Neural cell (in vitro differentiated cells): ENCODE results near the gene ACOXL.

Experiments used
- EP300 ChIP-seq: fragments of 450-650 bp; conservative IDR thresholded peaks from 2 replicates; pipeline ENCODE4 v1.6.1; 2014; ENCODE audit warnings: antibody characterized with exemption, mild to moderate bottlenecking, moderate library complexity; ENCODE audit not compliant: poor library complexity, severe bottlenecking
- EZH2 ChIP-seq: fragments of 200-600, 300-800 bp; shearing (Covaris generic), sonication (generic); IDR thresholded peaks from 2 replicates; pipeline ENCODE4 v1.6.1; 2014; ENCODE audit warnings: antibody characterized with exemption, low read length, borderline replicate concordance, mild to moderate bottlenecking; ENCODE audit not compliant: insufficient read depth, poor library complexity, severe bottlenecking
- POLR2AphosphoS5 ChIP-seq: IDR thresholded peaks from 2 replicates; pipeline ENCODE4 v1.6.1; 2012
- RAD21 ChIP-seq: fragments of 450-650 bp; conservative IDR thresholded peaks from 2 replicates; pipeline ENCODE4 v1.6.1; 2014; ENCODE audit warnings: antibody characterized with exemption, mild to moderate bottlenecking, moderate library complexity
- REST ChIP-seq: IDR thresholded peaks from 2 replicates; pipeline ENCODE4 v1.6.1; 2012; ENCODE audit warnings: borderline replicate concordance
- SMC3 ChIP-seq: fragments of 450-650 bp; conservative IDR thresholded peaks from 2 replicates; pipeline ENCODE4 v1.6.1; 2014; ENCODE audit warnings: antibody characterized with exemption, mild to moderate bottlenecking, moderate library complexity; ENCODE audit not compliant: poor library complexity
- TF ChIP-seq, protein P1 (sequence below): fragments of 450-650 bp; IDR thresholded peaks from 2 replicates; pipeline ENCODE4 v1.5.1; 2014; ENCODE audit warnings: antibody characterized with exemption, mild to moderate bottlenecking, moderate library complexity; ENCODE audit not compliant: poor library complexity, severe bottlenecking

- TF ChIP-seq, protein P1, sequence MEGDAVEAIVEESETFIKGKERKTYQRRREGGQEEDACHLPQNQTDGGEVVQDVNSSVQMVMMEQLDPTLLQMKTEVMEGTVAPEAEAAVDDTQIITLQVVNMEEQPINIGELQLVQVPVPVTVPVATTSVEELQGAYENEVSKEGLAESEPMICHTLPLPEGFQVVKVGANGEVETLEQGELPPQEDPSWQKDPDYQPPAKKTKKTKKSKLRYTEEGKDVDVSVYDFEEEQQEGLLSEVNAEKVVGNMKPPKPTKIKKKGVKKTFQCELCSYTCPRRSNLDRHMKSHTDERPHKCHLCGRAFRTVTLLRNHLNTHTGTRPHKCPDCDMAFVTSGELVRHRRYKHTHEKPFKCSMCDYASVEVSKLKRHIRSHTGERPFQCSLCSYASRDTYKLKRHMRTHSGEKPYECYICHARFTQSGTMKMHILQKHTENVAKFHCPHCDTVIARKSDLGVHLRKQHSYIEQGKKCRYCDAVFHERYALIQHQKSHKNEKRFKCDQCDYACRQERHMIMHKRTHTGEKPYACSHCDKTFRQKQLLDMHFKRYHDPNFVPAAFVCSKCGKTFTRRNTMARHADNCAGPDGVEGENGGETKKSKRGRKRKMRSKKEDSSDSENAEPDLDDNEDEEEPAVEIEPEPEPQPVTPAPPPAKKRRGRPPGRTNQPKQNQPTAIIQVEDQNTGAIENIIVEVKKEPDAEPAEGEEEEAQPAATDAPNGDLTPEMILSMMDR, result no peak
- no peak for TF ChIP-seq EZH2
- TF ChIP-seq REST, result no peak
- TF ChIP-seq SMC3, result no peak
- no peak for TF ChIP-seq RAD21
- no peak for TF ChIP-seq POLR2AphosphoS5
- TF ChIP-seq EP300, result no peak
Observed at GRCh38 chr2:110906613-110907298, 174.4 kb downstream of the ACOXL start.
